GM12878 (cell line): ENCODE data around the gene BEND4. TPM values are rescaled to one million over a fixed set of nuclear protein-coding genes. Genes with fewer than 3 reads are reported as not detected.

Experiments used
- ATAC-seq: fragments of 200-7000 bp; cut with Tn5 transposase; 3 replicates; pipeline ENCODE4 v1.9.1; 2020; ENCODE audit warnings: mild to moderate bottlenecking, moderate library complexity
- BruUV-seq: library from RNA; stranded (reverse); fragments of 400-500 nt; replicated peaks from 2 replicates; lab custom pipeline; 2021; lab: Mats Ljungman, UMichigan
- CTCF ChIA-PET: fragments of 300-600 bp; sonication (Branson Sonifier 250); formaldehyde crosslinking; extraction: SDS; loops from one replicate; lab custom pipeline; 2021; ENCODE audit warnings: inconsistent platforms; lab: Yijun Ruan, JAX
- POLR2A ChIA-PET: fragments of 350-600 bp; formaldehyde crosslinking; extraction: SDS; loops from one replicate; lab custom pipeline; 2021; ENCODE audit warnings: inconsistent platforms; lab: Charles Lee
- RAD21 ChIA-PET: fragments of 300-600 bp; sonication (Branson Sonifier 250); formaldehyde crosslinking; loops from one replicate; lab custom pipeline; 2023; ENCODE audit warnings: antibody characterized with exemption; ENCODE audit not compliant: unreplicated experiment; lab: Charles Lee
- SMC1A ChIA-PET: fragments of 300-600 bp; sonication (Branson Sonifier 250); formaldehyde crosslinking; loops from one replicate; lab custom pipeline; 2023; ENCODE audit not compliant: unreplicated experiment, uncharacterized antibody; lab: Charles Lee
- DNase-seq: peaks from one replicate; pipeline ENCODE4 v3.0.0-alpha.2; 2011; ENCODE audit warnings: low read depth, low spot score
- FAIRE-seq: peaks from 3 replicates; lab custom pipeline; 2011; peaks lifted over from hg19 to GRCh38; lab: Jason Lieb, UNC
- H2AFZ ChIP-seq: 2 replicates; pipeline ENCODE4 v1.6.0; 2011; ENCODE audit warnings: low read depth, low read length, control low read depth; ENCODE audit not compliant: control insufficient read depth
- H3K27ac ChIP-seq: 2 replicates; pipeline ENCODE4 v1.5.1; 2011; ENCODE audit warnings: control low read depth; ENCODE audit not compliant: control insufficient read depth, insufficient read depth
- H3K27me3 ChIP-seq, 2 experiments: replicated peaks in 1 of 2; 2 replicates each; pipeline versions ENCODE4 v1.6.0 to v1.6.1; 2011; ENCODE audit warnings: low read length in 1 of 2; ENCODE audit not compliant: control insufficient read depth in 2 of 2, insufficient read depth in 2 of 2
- H3K36me3 ChIP-seq, 2 experiments: 2 replicates each; pipeline ENCODE4 v1.5.1; 2011; ENCODE audit warnings: low read length in 1 of 2; ENCODE audit not compliant: control insufficient read depth in 2 of 2, insufficient read depth in 2 of 2
- H3K4me1 ChIP-seq: 2 replicates; pipeline ENCODE4 v1.6.1; 2011; ENCODE audit warnings: mild to moderate bottlenecking, low read length, moderate library complexity, mixed read lengths; ENCODE audit not compliant: control insufficient read depth, insufficient read depth
- H3K4me2 ChIP-seq: 2 replicates; pipeline ENCODE4 v1.6.0; 2011; ENCODE audit warnings: control low read depth; ENCODE audit not compliant: control insufficient read depth, insufficient read depth
- H3K4me3 ChIP-seq: fragments of 200-600 bp; sonication (generic); 2 replicates; pipeline ENCODE4 v1.5.1; 2016
- H3K79me2 ChIP-seq: 2 replicates; pipeline ENCODE4 v1.6.0; 2011; ENCODE audit warnings: low read length; ENCODE audit not compliant: control insufficient read depth, insufficient read depth
- H3K9ac ChIP-seq: 2 replicates; pipeline ENCODE4 v1.8.0; 2011; ENCODE audit warnings: low read length, control low read depth, mixed read lengths; ENCODE audit not compliant: control insufficient read depth, insufficient read depth
- H3K9me3 ChIP-seq: replicated peaks from 3 replicates; pipeline ENCODE4 v1.5.1; 2011; ENCODE audit warnings: mild to moderate bottlenecking, low read length; ENCODE audit not compliant: control insufficient read depth, insufficient read depth
- H4K20me1 ChIP-seq: 2 replicates; pipeline ENCODE4 v1.6.0; 2011; ENCODE audit not compliant: control insufficient read depth, insufficient read depth
- CBFB ChIP-seq: IDR thresholded peaks from 2 replicates; pipeline ENCODE4 v1.6.1; 2016; ENCODE audit warnings: antibody characterized with exemption, low read depth
- CHD2 ChIP-seq: IDR thresholded peaks from 2 replicates; pipeline ENCODE4 v1.6.1; 2011; ENCODE audit warnings: low read depth, low read length, improper control_type of control experiment, borderline replicate concordance
- ESRRA ChIP-seq: IDR thresholded peaks from 2 replicates; pipeline ENCODE4 v1.6.1; 2012; ENCODE audit warnings: mild to moderate bottlenecking, low read length, improper control_type of control experiment
- GABPA ChIP-seq: IDR thresholded peaks from 2 replicates; pipeline ENCODE4 v1.6.1; 2014; ENCODE audit warnings: antibody characterized with exemption, low read depth, mild to moderate bottlenecking, inconsistent platforms
- IKZF1 ChIP-seq: fragments of 450-650 bp; conservative IDR thresholded peaks from 2 replicates; pipeline ENCODE4 v1.6.1; 2017; ENCODE audit warnings: antibody characterized with exemption, mild to moderate bottlenecking
- MYC ChIP-seq: IDR thresholded peaks from 2 replicates; pipeline ENCODE4 v1.6.1; 2011; ENCODE audit warnings: mild to moderate bottlenecking, low read length, moderate library complexity, inconsistent platforms; ENCODE audit not compliant: insufficient read depth, insufficient replicate concordance, insufficient read length, severe bottlenecking
- NFIC ChIP-seq: IDR thresholded peaks from 2 replicates; pipeline ENCODE4 v1.6.1; 2012; ENCODE audit warnings: low read depth, mild to moderate bottlenecking, inconsistent platforms, low read length, moderate library complexity
- NFXL1 ChIP-seq: fragments of 450-650 bp; IDR thresholded peaks from 2 replicates; pipeline ENCODE4 v1.6.1; 2017; ENCODE audit warnings: antibody characterized with exemption, mild to moderate bottlenecking, borderline replicate concordance
- NR2C2 ChIP-seq: IDR thresholded peaks from 2 replicates; pipeline ENCODE4 v1.6.1; 2011; ENCODE audit warnings: borderline replicate concordance, low read depth; ENCODE audit not compliant: control insufficient read depth, insufficient read length
- SREBF2 ChIP-seq: IDR thresholded peaks from 2 replicates; pipeline ENCODE4 v1.6.1; 2012; ENCODE audit warnings: mild to moderate bottlenecking, low read length
- TARDBP ChIP-seq: IDR thresholded peaks from 2 replicates; pipeline ENCODE4 v1.6.1; 2016; ENCODE audit warnings: borderline replicate concordance
- TCF7 ChIP-seq: IDR thresholded peaks from 2 replicates; pipeline ENCODE4 v1.6.1; 2014; ENCODE audit warnings: antibody characterized with exemption, borderline replicate concordance
- ZBED1 ChIP-seq: IDR thresholded peaks from 2 replicates; pipeline ENCODE4 v1.6.1; 2016; ENCODE audit warnings: borderline replicate concordance
- WGBS: methylation state at CpG from one replicate; pipeline ENCODE4 v1.1.6; 2016; ENCODE audit warnings: low lambda C conversion rate; ENCODE audit not compliant: insufficient replicate concordance, insufficient coverage; ENCODE audit errors: missing lambda C conversion rate; 5-methylcytosine and 5-hydroxymethylcytosine counted together
- in situ Hi-C: fragments of 300-500 bp; cut with MboI; formaldehyde crosslinking; loops from 9 replicates; pipeline ENCODE4 v1.14.3; 2018; ENCODE audit warnings: mixed read lengths
- intact Hi-C: fragments of 100-400 bp; cut with micrococcal nuclease; formaldehyde crosslinking; loops from one replicate; pipeline ENCODE4 v1.14.2; 2022; ENCODE audit not compliant: unreplicated experiment
- polyA plus RNA-seq, 11 experiments: library from polyadenylated mRNA; depleted of rRNA in 4 of 11; unstranded in 6 of 11; stranded (reverse) in 5 of 11; fragments of >200 nt; fragmentation: Nextera tagmentation in 4 of 11; fragmentation: Illumina TruSeq in 1 of 11; extraction: Ambion mirVana in 4 of 11; extraction: Trizol in 1 of 11; gene quantifications; 1 replicate in 1 of 11; 2 replicates in 10 of 11; pipeline versions ENCODE4 v1.2.1 to v1.2.3, GENCODE V29; 2011 to 2016; ENCODE audit warnings: inconsistent platforms in 2 of 11, missing spikeins in 2 of 11, low read depth in 1 of 11
- total RNA-seq, 4 experiments: library from RNA; depleted of rRNA in 3 of 4; stranded (reverse); fragments of >200 nt in 3 of 4; fragmentation: Illumina TruSeq in 1 of 4; extraction: Trizol in 1 of 4; gene quantifications; 2 replicates each; pipeline versions ENCODE4 v1.2.1 to v1.2.3, GENCODE V29; 2013 to 2021

BEND4 gene
- total and polyA plus RNA-seq, 10 of the 15 experiments (the other 5 are each of a cell fraction or from before 2014, with no cell fraction given) = under 0.01 to 0.15 (median 0.04) TPM; not detected in 1

- ChIA-PET POLR2A (no interaction called here), SMC1A (no interaction called here), CTCF (interaction anchor here (0.8 kb wide), 1 partner anchor 15 kb away, joined by 3 read pairs; no protein-coding TSS in a partner anchor), RAD21 (no interaction called here)
- H3K79me2 ChIP-seq = no peaks in the 10 kb centered on the region
- H3K27me3 ChIP-seq = no peaks in the 10 kb centered on the region
- no peak overlapping the region for H3K27ac ChIP-seq
- H3K9ac ChIP-seq = no peak overlapping the region
- ATAC-seq (no peak), FAIRE-seq (no peak), DNase-seq (no peak)
- intact Hi-C loops (no loop called here), in situ Hi-C loops (no loop called here)
- WGBS = 100% methylated on average over 1 of the region's 1 CpG
- H3K4me3 ChIP-seq = no peak overlapping the region
- no TSS peak for BruUV-seq
- H4K20me1 ChIP-seq = no peaks in the 10 kb centered on the region
- no peak overlapping the region for H2AFZ ChIP-seq
- no peak overlapping the region for H3K4me2 ChIP-seq
- H3K9me3 ChIP-seq = no peaks in the 10 kb centered on the region
- TF ChIP-seq GABPA = no peak
- no peak for TF ChIP-seq NFXL1
- no peak for TF ChIP-seq NFIC
- TF ChIP-seq SREBF2 = no peak
- no peak for TF ChIP-seq CBFB
- TF ChIP-seq IKZF1 = no peak
- no peak for TF ChIP-seq ESRRA
- no peak for TF ChIP-seq MYC
- no peak for TF ChIP-seq TARDBP
- TF ChIP-seq CHD2 = no peak
- no peak for TF ChIP-seq NR2C2
- TF ChIP-seq TCF7 = no peak
- no peak for TF ChIP-seq ZBED1
- H3K4me1 ChIP-seq = no peaks in the 10 kb centered on the region
- H3K36me3 ChIP-seq = no peaks in the 10 kb centered on the region; a peak in 1 of 4 replicates
Measured at GRCh38 chr4:42083816-42084215, 68.6 kb downstream of the BEND4 start.
